ENCODE results near the gene ZSCAN30. TPM values are rescaled to one million over a fixed set of nuclear protein-coding genes. Genes with fewer than 3 reads are reported as not detected.
A peak's percentile ranks its signal among the peaks of the same experiment; 100 is the strongest.

The ZSCAN30 gene
- total RNA-seq, 1 experiment from 2014 or later: 21.9 TPM

GRCh38 chr18:35267809-35268208, 22.2 kb downstream of the ZSCAN30 start (continued):
- no peak for TF ChIP-seq ZNF281 (CRISPR knock-in tag; IDR thresholded peaks at IDR 0.05)

DNA sequence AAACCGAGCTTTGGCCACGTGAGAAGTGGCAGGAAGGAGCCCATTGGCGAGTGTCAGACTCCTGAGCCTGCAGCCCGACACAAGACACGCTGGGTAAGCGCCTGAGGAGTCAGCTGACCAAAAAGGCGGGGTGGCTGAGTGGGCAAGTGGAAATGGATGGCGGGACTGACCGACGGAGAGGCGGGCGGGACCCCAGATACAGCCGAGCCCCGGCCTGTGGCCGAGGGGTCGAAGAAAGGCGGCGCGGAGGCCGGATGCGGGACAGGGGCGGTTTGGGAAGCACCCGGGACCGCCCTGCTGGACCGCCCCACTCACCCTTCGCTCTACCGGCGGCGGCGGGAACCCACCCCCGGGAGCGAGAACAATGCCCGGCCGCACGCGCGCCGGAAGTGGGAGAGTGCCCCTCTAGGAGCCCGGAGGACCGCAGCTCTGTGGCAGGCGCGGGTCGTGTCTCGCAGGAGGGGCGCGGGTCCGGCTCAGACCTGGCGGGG, 22.8 kb downstream of the ZSCAN30 start:
- ATAC-seq (peak; percentile 90), DNase-seq (ENCODE audit: low spot score) (peak; percentile 83)
- Mint-ChIP-seq H3K27me3 (ENCODE audit: low read depth) (peaks cover 29% of the 10 kb centered on the region), H3K36me3 (peaks cover 35% of the 10 kb centered on the region), H3K4me1 (peaks cover 3% of the 10 kb centered on the region), H3K27ac (peak overlapping the region; percentile 76; the same call in 1 of the 2 replicates), H3K9me3 (peaks cover 28% of the 10 kb centered on the region), H3K4me3 (peak overlapping the region; percentile 80)
- ChIA-PET CTCF (interaction anchor here (1.3 to 1.6 kb wide), 3 partner anchors 22 to 261 kb away, joined by 3 to 7 read pairs (median 5); partner anchors contain the start of genes ZNF24 and ZSCAN30), POLR2A (interaction anchor here (1.0 to 1.7 kb wide), 2 partner anchors 23 to 26 kb away, joined by 3 to 14 read pairs; partner anchors contain the start of genes ZNF397 and ZSCAN30)
- peak; percentile 81 for TF ChIP-seq CREM (CRISPR knock-in tag; IDR thresholded peaks at IDR 0.05)
- no peak for TF ChIP-seq ZNF671 (CRISPR knock-in tag; IDR thresholded peaks at IDR 0.05)
- TF ChIP-seq ZNF281 (CRISPR knock-in tag; IDR thresholded peaks at IDR 0.05): 0 out of 2 replicates have a peak, but pooled peaks have one; percentile 50
- TF ChIP-seq SP1 (CRISPR knock-in tag; conservative IDR thresholded peaks at IDR 0.05): peak; percentile 67
- TF ChIP-seq FOXP1 (CRISPR knock-in tag; IDR thresholded peaks at IDR 0.05; ENCODE audit: borderline replicate concordance): peak; percentile 93
- TF ChIP-seq ZNF232 (CRISPR knock-in tag; IDR thresholded peaks at IDR 0.05): 0 out of 2 replicates have a peak, but pooled peaks have one; percentile 60
- peak; percentile 46; the same call in 1 of the 2 replicates for TF ChIP-seq ZBTB21 (CRISPR knock-in tag; IDR thresholded peaks at IDR 0.05; ENCODE audit: borderline replicate concordance)
- no peak for TF ChIP-seq ZNF423 (CRISPR knock-in tag; IDR thresholded peaks at IDR 0.05)
- no peak for TF ChIP-seq SOX15 (CRISPR knock-in tag; IDR thresholded peaks at IDR 0.05)
- TF ChIP-seq TEAD1 (CRISPR knock-in tag; IDR thresholded peaks at IDR 0.05): 0 out of 2 replicates have a peak, but pooled peaks have one; percentile 58
- TF ChIP-seq E2F1 (CRISPR knock-in tag; IDR thresholded peaks at IDR 0.05): peak; percentile 78; the same call in 1 of the 2 replicates
- TF ChIP-seq SMAD3 (CRISPR knock-in tag; IDR thresholded peaks at IDR 0.05; ENCODE audit: borderline replicate concordance): peak; percentile 75; the same call in 1 of the 2 replicates
- peak; percentile 75; the same call in 1 of the 2 replicates for TF ChIP-seq JUN (CRISPR knock-in tag; IDR thresholded peaks at IDR 0.05)
- TF ChIP-seq ZNF219 (CRISPR knock-in tag; IDR thresholded peaks at IDR 0.05; ENCODE audit: borderline replicate concordance): 0 out of 2 replicates have a peak, but pooled peaks have one; percentile 39
- TF ChIP-seq FOXK1 (CRISPR knock-in tag; IDR thresholded peaks at IDR 0.05): peak; percentile 85
- peak; percentile 5; the same call in 1 of the 2 replicates for TF ChIP-seq FOXJ3 (CRISPR knock-in tag; IDR thresholded peaks at IDR 0.05; ENCODE audit: borderline replicate concordance)
- TF ChIP-seq NFYB (CRISPR knock-in tag; conservative IDR thresholded peaks at IDR 0.05; ENCODE audit: low read depth): 0 out of 2 replicates have a peak, but pooled peaks have one; percentile 12
- peak; percentile 44 for TF ChIP-seq PRDM15 (CRISPR knock-in tag; IDR thresholded peaks at IDR 0.05)
- TF ChIP-seq, protein P1, sequence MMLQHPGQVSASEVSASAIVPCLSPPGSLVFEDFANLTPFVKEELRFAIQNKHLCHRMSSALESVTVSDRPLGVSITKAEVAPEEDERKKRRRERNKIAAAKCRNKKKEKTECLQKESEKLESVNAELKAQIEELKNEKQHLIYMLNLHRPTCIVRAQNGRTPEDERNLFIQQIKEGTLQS (CRISPR knock-in tag; conservative IDR thresholded peaks at IDR 0.05): no peak; the same call in 1 of the 2 replicates
- no peak for TF ChIP-seq MLX (CRISPR knock-in tag; IDR thresholded peaks at IDR 0.05)
- peak; percentile 94 for TF ChIP-seq E2F5 (CRISPR knock-in tag; IDR thresholded peaks at IDR 0.05)
- 0 out of 2 replicates have a peak, but pooled peaks have one; percentile 38 for TF ChIP-seq GABPB1 (CRISPR knock-in tag; IDR thresholded peaks at IDR 0.05)
